ENCODE measurements around the gene NTRK2. TPM values are rescaled to one million over a fixed set of nuclear protein-coding genes. Genes with fewer than 3 reads are reported as not detected.

NTRK2 gene
- total RNA-seq, 4 donors from 2014 or later, result 2.9 to 15.9 (median 8.4) TPM

GRCh38 chr9:84929068-84929467, 259.5 kb downstream of the NTRK2 start:
- Histone ChIP-seq H3K9me3 (no peaks in the 10 kb centered on the region), H3K27ac (no peak overlapping the region), H3K4me1 (no peaks in the 10 kb centered on the region), H3K4me3 (no peak overlapping the region), H3K27me3 (no peaks in the 10 kb centered on the region), H3K36me3 (no peaks in the 10 kb centered on the region)
- intact Hi-C loops (cut with DNase I), result no loop called here
- WGBS, 2 donors, result 83 to 94% methylated on average over 3 of the region's 3 CpGs
- TF ChIP-seq CTCF (IDR thresholded peaks at IDR 0.05), result no peak
- TF ChIP-seq POLR2A (IDR thresholded peaks at IDR 0.05), result no peak
- no peak for DNase-seq

GRCh38 chr9:84932915-84933527, 263.5 kb downstream of the NTRK2 start:
- peaks cover 0 to 12% (median 0%) of the 10 kb centered on the region in 3 donors for H3K4me1 ChIP-seq
- no peak overlapping the region for H3K27ac ChIP-seq
- DNase-seq, result no peak
- no peaks in the 10 kb centered on the region for H3K27me3 ChIP-seq
- no peak overlapping the region for H3K4me3 ChIP-seq
- no peaks in the 10 kb centered on the region for H3K9me3 ChIP-seq
- WGBS, 2 donors, result 89 to 93% methylated on average over 4 to 6 of the region's 6 CpGs
- H3K36me3 ChIP-seq, result no peaks in the 10 kb centered on the region
- TF ChIP-seq CTCF (IDR thresholded peaks at IDR 0.05) (no peak), POLR2A (IDR thresholded peaks at IDR 0.05) (no peak)
- intact Hi-C loops (cut with DNase I), result no loop called here

- TF ChIP-seq CTCF (IDR thresholded peaks at IDR 0.05) (no peak), POLR2A (IDR thresholded peaks at IDR 0.05) (no peak)
- Histone ChIP-seq H3K27ac (peak overlapping the region in 1 of 4 donors; percentile 25), H3K27me3 (no peaks in the 10 kb centered on the region), H3K4me1 (peaks cover 0 to 12% (median 0%) of the 10 kb centered on the region in 3 donors), H3K36me3 (no peaks in the 10 kb centered on the region), H3K9me3 (no peaks in the 10 kb centered on the region), H3K4me3 (no peak overlapping the region)
- no peak for DNase-seq
- intact Hi-C loops (cut with DNase I), result no loop called here
These were observed 266.1 kb downstream of the NTRK2 start for GRCh38 chr9:84935528-84936117.

GRCh38 chr9:84937180-84937579, 267.7 kb downstream of the NTRK2 start:
- Histone ChIP-seq H3K4me1 (peaks cover 0 to 12% (median 0%) of the 10 kb centered on the region in 3 donors), H3K4me3 (no peak overlapping the region), H3K27ac (no peak overlapping the region), H3K27me3 (no peaks in the 10 kb centered on the region), H3K9me3 (no peaks in the 10 kb centered on the region), H3K36me3 (no peaks in the 10 kb centered on the region)
- no peak for TF ChIP-seq POLR2A (IDR thresholded peaks at IDR 0.05)
- TF ChIP-seq CTCF (IDR thresholded peaks at IDR 0.05), result no peak
- DNase-seq, result no peak
- intact Hi-C loops (cut with DNase I), result no loop called here
- WGBS, 2 donors, result 91 to 95% methylated on average over 2 of the region's 2 CpGs

GRCh38 chr9:84937581-84937980, 268.1 kb downstream of the NTRK2 start:
- Histone ChIP-seq H3K4me3 (no peak overlapping the region), H3K27ac (no peak overlapping the region), H3K9me3 (no peaks in the 10 kb centered on the region), H3K36me3 (no peaks in the 10 kb centered on the region), H3K4me1 (peaks cover 0 to 12% (median 0%) of the 10 kb centered on the region in 3 donors), H3K27me3 (no peaks in the 10 kb centered on the region)
- DNase-seq, result no peak
- 50 to 63% methylated on average over 3 of the region's 3 CpGs for WGBS, 2 donors
- TF ChIP-seq CTCF (IDR thresholded peaks at IDR 0.05), result no peak
- no peak for TF ChIP-seq POLR2A (IDR thresholded peaks at IDR 0.05)
- intact Hi-C loops (cut with DNase I), result no loop called here
